ENCODE results near the gene BCHE. TPM values are rescaled to one million over a fixed set of nuclear protein-coding genes. Genes with fewer than 3 reads are reported as not detected.

BCHE gene
- total RNA-seq, result 10 to 100 TPM; 28.4 to 53.8 (median 34.4) TPM
- long read RNA-seq, transcript BCHE-201 (4 exons, 2,454 nt), result major isoform, 9 of 19 reads
- long read RNA-seq, partial matches to known transcripts, result 0 of 19 reads
- long read RNA-seq, other reads (novel, unspliced or antisense), result 8 of 19 reads

DNA sequence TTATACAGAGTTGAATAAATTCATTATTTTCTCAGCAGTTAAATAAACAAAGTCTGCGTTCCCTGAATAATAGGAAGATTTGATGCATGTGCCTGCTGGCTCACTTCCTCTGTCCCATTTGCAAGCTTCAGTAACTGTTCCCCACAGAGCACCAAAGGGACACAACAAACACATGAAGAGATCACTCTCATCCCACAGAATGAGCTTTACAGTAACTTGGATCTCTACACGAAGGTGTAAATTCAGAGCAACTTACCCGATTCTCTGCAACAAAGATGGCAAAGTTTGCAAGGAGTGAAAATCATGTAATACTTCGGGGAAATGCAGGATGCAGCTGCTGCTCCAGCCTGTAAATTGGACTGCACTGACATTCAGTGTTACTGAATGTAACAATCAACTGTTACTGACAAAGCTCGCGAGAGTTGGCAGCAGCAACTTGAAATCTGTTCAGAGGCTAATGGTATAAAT, at the start of gene BCHE:
Gene BCHE, minus strand, starts transcription at position 366 of the 468 bp plus-strand sequence. CDS start 6,390 bp downstream, outside the sequence.
- H3K27me3 ChIP-seq, result no peaks in the 10 kb centered on the region
- intact Hi-C loops (cut with DNase I), result no loop called here
- no peaks in the 10 kb centered on the region for H3K36me3 ChIP-seq
- TF ChIP-seq POLR2A (IDR thresholded peaks at IDR 0.05), result peak; percentile 89
- TF ChIP-seq, protein P1, sequence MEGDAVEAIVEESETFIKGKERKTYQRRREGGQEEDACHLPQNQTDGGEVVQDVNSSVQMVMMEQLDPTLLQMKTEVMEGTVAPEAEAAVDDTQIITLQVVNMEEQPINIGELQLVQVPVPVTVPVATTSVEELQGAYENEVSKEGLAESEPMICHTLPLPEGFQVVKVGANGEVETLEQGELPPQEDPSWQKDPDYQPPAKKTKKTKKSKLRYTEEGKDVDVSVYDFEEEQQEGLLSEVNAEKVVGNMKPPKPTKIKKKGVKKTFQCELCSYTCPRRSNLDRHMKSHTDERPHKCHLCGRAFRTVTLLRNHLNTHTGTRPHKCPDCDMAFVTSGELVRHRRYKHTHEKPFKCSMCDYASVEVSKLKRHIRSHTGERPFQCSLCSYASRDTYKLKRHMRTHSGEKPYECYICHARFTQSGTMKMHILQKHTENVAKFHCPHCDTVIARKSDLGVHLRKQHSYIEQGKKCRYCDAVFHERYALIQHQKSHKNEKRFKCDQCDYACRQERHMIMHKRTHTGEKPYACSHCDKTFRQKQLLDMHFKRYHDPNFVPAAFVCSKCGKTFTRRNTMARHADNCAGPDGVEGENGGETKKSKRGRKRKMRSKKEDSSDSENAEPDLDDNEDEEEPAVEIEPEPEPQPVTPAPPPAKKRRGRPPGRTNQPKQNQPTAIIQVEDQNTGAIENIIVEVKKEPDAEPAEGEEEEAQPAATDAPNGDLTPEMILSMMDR (IDR thresholded peaks at IDR 0.05), result no peak
- peak; percentile 36 to 57 (median 51) for DNase-seq
- H3K4me1 ChIP-seq, result no peaks in the 10 kb centered on the region
- peak; percentile 89 to 94 (median 91) for ATAC-seq
- H3K9me3 ChIP-seq, result no peaks in the 10 kb centered on the region
- H3K4me3 ChIP-seq, result peak within 1 kb of the TSS; percentile 18 to 49 (median 44)
- peak within 1 kb of the TSS; percentile 4 to 44 (median 27) for H3K27ac ChIP-seq
- 1% methylated on average over 6 of the region's 6 CpGs for WGBS (ENCODE audit: insufficient coverage, low coverage, low lambda C conversion rate, missing lambda C conversion rate)

DNA sequence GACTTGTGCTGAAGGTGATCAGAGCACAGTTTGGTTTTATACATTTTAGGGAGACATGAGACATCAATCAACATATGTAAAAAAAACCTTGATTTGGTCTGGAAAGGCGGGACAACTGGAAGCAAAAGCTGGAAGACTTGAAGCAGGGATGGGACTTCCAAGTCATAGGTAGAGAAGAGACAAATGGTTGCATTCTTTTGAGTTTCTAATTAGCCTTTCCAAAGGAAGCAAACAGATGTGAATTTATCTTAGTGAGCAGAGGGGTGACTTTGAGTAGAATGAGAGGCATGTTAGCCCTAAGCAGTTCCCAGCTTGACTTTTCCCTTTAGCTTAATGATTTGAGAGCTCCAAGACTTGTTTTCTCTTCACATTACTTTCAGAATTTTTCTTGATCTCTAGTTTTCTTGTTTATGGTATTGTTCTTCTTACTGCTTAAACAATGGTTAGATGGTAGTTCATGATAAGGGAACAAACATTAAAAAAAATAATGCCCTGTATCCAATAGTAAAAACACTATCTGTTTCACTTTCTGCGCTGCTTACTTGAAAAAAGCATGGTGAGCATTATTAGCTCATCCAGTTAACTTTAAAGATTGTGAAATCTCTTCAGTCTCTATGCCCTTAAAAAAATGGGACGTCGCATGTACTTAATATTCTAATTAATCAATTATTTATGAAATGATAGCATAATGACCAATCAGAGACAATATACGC, 48.5 kb upstream of the BCHE start:
- intact Hi-C loops (cut with DNase I), result no loop called here
- no peaks in the 10 kb centered on the region for H3K9me3 ChIP-seq
- H3K4me1 ChIP-seq, result no peaks in the 10 kb centered on the region
- H3K27me3 ChIP-seq, result no peaks in the 10 kb centered on the region
- H3K4me3 ChIP-seq, result no peak overlapping the region
- DNase-seq, result no peak
- WGBS (ENCODE audit: insufficient coverage, low coverage, low lambda C conversion rate, missing lambda C conversion rate), result 84% methylated on average over 5 of the region's 5 CpGs
- ATAC-seq, result no peak
- no peak overlapping the region for H3K27ac ChIP-seq
- H3K36me3 ChIP-seq, result no peaks in the 10 kb centered on the region
- TF ChIP-seq, protein P1 (IDR thresholded peaks at IDR 0.05), result no peak
- no peak for TF ChIP-seq POLR2A (IDR thresholded peaks at IDR 0.05)

DNA sequence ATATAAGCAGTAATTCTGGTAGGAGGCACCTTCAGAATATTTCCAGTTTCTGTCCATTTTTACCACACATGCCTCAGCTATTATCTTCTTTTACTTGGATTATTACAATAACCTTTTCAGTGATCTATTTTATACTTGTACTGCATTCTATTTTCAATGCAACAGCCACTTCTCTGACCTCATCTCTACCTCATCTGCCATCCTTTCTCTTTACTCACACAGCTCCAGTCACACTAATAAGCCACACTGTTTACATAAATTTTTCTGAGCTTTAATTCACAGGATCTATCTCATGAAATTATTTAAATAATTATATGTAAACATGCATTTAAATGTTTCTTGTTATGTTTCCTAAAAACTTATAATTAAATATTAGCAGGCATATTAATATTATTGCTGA, 47.3 kb upstream of the BCHE start:
- Histone ChIP-seq H3K27ac (no peak overlapping the region), H3K4me3 (no peak overlapping the region), H3K9me3 (no peaks in the 10 kb centered on the region), H3K36me3 (no peaks in the 10 kb centered on the region), H3K27me3 (no peaks in the 10 kb centered on the region), H3K4me1 (no peaks in the 10 kb centered on the region)
- no peak for ATAC-seq
- intact Hi-C loops (cut with DNase I), result no loop called here
- TF ChIP-seq, protein P1 (IDR thresholded peaks at IDR 0.05), result no peak
- no peak for TF ChIP-seq POLR2A (IDR thresholded peaks at IDR 0.05)
- DNase-seq, result no peak

DNA sequence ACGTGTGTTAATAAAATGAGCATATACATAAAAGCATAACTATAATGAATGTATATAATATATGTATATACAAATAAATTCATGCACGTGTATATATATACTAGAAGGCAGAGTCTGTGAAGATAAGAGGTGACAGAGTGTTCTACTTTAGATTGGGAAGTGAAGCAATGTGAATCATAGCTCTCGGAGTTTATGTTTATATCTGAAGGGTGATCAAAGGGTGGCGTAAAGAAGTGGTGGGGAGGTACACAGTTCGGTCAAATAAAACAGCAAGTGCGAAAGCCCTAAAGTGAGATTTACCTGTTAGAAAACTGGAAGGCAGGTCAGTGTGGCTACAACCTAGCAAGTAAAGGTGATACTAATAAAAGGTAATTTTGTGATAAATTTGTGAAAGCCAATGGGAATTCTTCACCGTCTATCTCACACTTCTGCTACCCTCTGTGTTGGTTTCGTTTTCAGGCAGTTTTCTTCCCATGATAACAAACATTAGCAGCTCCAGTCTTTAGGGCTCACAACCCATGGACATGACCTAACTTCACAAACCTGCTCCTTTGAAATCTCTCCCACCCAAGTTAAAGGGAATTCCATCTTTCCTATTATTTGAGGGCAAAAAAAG, 46.7 kb upstream of the BCHE start:
- intact Hi-C loops (cut with DNase I), result no loop called here
- Histone ChIP-seq H3K4me1 (no peaks in the 10 kb centered on the region), H3K27ac (no peak overlapping the region), H3K4me3 (peak overlapping the region in 2 of 3 donors; percentile 30 to 43), H3K27me3 (no peaks in the 10 kb centered on the region), H3K9me3 (no peaks in the 10 kb centered on the region), H3K36me3 (no peaks in the 10 kb centered on the region)
- no peak for TF ChIP-seq POLR2A (IDR thresholded peaks at IDR 0.05)
- TF ChIP-seq, protein P1 (IDR thresholded peaks at IDR 0.05), result no peak
- DNase-seq (no peak), ATAC-seq (peak; percentile 66 to 86 (median 71))
- 23% methylated on average over 8 of the region's 8 CpGs for WGBS (ENCODE audit: insufficient coverage, low coverage, low lambda C conversion rate, missing lambda C conversion rate)
